GM18858 (cell line): ENCODE measurements around the gene MYMK.

Experiments used
- ATAC-seq: cut with Tn5 transposase; IDR thresholded peaks from one replicate; pipeline ENCODE4 v1.9.1; 2021; ENCODE audit not compliant: unreplicated experiment

Gene MYMK

GRCh38 chr9:133536080-133536479, 11.3 kb upstream of the MYMK start:
- no peak for ATAC-seq

- no peak for ATAC-seq
These were observed 10.6 kb upstream of the MYMK start for GRCh38 chr9:133535306-133535877.

- ATAC-seq, result no peak
These were observed 9.9 kb upstream of the MYMK start, which contains the start of gene ADAMTSL2 for GRCh38 chr9:133534346-133535291. Gene ADAMTSL2, plus strand, starts transcription at chr9:133534704. Its CDS starts 2,009 bp downstream, at chr9:133536713.

- no peak for ATAC-seq
These were observed 9.1 kb upstream of the MYMK start for GRCh38 chr9:133533857-133534256.

- ATAC-seq, result no peak
These were observed 8.3 kb upstream of the MYMK start for GRCh38 chr9:133532937-133533668.

- ATAC-seq, result no peak
These were observed 6.5 kb upstream of the MYMK start for GRCh38 chr9:133531293-133531692.

GRCh38 chr9:133529874-133530273, 5.1 kb upstream of the MYMK start:
- ATAC-seq, result no peak

- no peak for ATAC-seq
These were observed 4.7 kb upstream of the MYMK start for GRCh38 chr9:133529457-133529856.

GRCh38 chr9:133528876-133529241, 4.1 kb upstream of the MYMK start:
- no peak for ATAC-seq

- no peak for ATAC-seq
These were observed 3.5 kb upstream of the MYMK start for GRCh38 chr9:133528001-133528875.

GRCh38 chr9:133527444-133527920, 2.7 kb upstream of the MYMK start:
- ATAC-seq, result no peak

- ATAC-seq, result no peak
These were observed 2.1 kb upstream of the MYMK start for GRCh38 chr9:133526721-133527321.

GRCh38 chr9:133525677-133526076, 918 bp upstream of the MYMK start:
- no peak for ATAC-seq

- no peak for ATAC-seq
These were observed 613 bp downstream of the MYMK start for GRCh38 chr9:133524146-133524545.

GRCh38 chr9:133523106-133523505, 1.7 kb downstream of the MYMK start:
- no peak for ATAC-seq

- no peak for ATAC-seq
These were observed 2.5 kb downstream of the MYMK start for GRCh38 chr9:133522073-133522910.

- ATAC-seq, result no peak
These were observed 3.4 kb downstream of the MYMK start for GRCh38 chr9:133521122-133522072.
